Measurements from ENCODE around the gene REV3L. TPM values are rescaled to one million over a fixed set of nuclear protein-coding genes. Genes with fewer than 3 reads are reported as not detected.

REV3L gene
- total RNA-seq, 5 donors from 2014 or later (not counting 1 experiment from before 2014, with no cell fraction given): 18.0 to 27.6 (median 22.1) TPM

- peaks cover 0 to 24% (median 3%) of the 10 kb centered on the region in 3 donors for H3K9me3 Mint-ChIP-seq
- CTCF ChIA-PET: interaction anchor here (0.5 to 1.6 kb wide), 4 partner anchors 17 to 509 kb away, joined by 3 to 8 read pairs (median 6); no protein-coding TSS in a partner anchor
- H3K4me3 Mint-ChIP-seq: peak overlapping the region; percentile 59 to 66 (median 64)
- Histone ChIP-seq H3K27me3 (replicated peaks in 1 of 2; ENCODE audit: control insufficient read depth in 2 of 2, extremely low read depth in 1 of 2, insufficient read depth in 2 of 2, low read length in 1 of 2) (no peaks in the 10 kb centered on the region), H3K4me3 (ENCODE audit: control insufficient read depth in 1 of 2, extremely low read depth in 1 of 2, low read length in 1 of 2) (no peak overlapping the region), H3K36me3 (ENCODE audit: control insufficient read depth in 2 of 2, extremely low read depth in 1 of 2, insufficient read depth in 1 of 2, low read length in 1 of 2) (peaks cover 0 to 3% of the 10 kb centered on the region in 2 donors), H3K27ac (ENCODE audit: low read length) (peak overlapping the region; percentile 7), H3K9me3 (peaks cover 3% of the 10 kb centered on the region), H3K4me1 (ENCODE audit: control insufficient read depth in 1 of 2, extremely low read depth in 1 of 2, insufficient read depth in 2 of 2, low read length in 2 of 2) (peaks cover 2 to 7% of the 10 kb centered on the region in 2 experiments)
- peak overlapping the region; percentile 65 to 82 for H3K27ac Mint-ChIP-seq
- no peaks in the 10 kb centered on the region for H3K27me3 Mint-ChIP-seq
- H3K4me1 Mint-ChIP-seq: peaks cover 36 to 46% (median 40%) of the 10 kb centered on the region in 3 donors
- peak; percentile 24 to 70 (median 59) for ATAC-seq (replicated peaks in 1 of 4)
- POLR2A ChIA-PET: interaction anchor here in 1 of 2 donors (1.2 kb wide), 1 partner anchor 17 kb away, joined by 4 read pairs; no protein-coding TSS in a partner anchor
- H3K36me3 Mint-ChIP-seq: peaks cover 34% of the 10 kb centered on the region
- DNase-seq: peak in 1 of 35 experiments; percentile 22
Measured at GRCh38 chr6:111461860-111462259, 21.2 kb downstream of the REV3L start.

GRCh38 chr6:111458670-111459232, 24.3 kb downstream of the REV3L start:
- Mint-ChIP-seq H3K9me3 (peaks cover 0 to 24% (median 3%) of the 10 kb centered on the region in 3 donors), H3K27ac (no peak overlapping the region), H3K4me3 (no peak overlapping the region), H3K4me1 (peaks cover 40 to 52% (median 40%) of the 10 kb centered on the region in 3 donors), H3K36me3 (peaks cover 39% of the 10 kb centered on the region), H3K27me3 (no peaks in the 10 kb centered on the region)
- no peak for DNase-seq
- no peak for ATAC-seq (replicated peaks in 1 of 4)
- Histone ChIP-seq H3K9me3 (peaks cover 3% of the 10 kb centered on the region), H3K27me3 (replicated peaks in 1 of 2; ENCODE audit: control insufficient read depth in 2 of 2, extremely low read depth in 1 of 2, insufficient read depth in 2 of 2, low read length in 1 of 2) (no peaks in the 10 kb centered on the region), H3K27ac (ENCODE audit: low read length) (no peak overlapping the region), H3K4me1 (ENCODE audit: control insufficient read depth in 1 of 2, extremely low read depth in 1 of 2, insufficient read depth in 2 of 2, low read length in 2 of 2) (peaks cover 2 to 7% of the 10 kb centered on the region in 2 experiments), H3K4me3 (ENCODE audit: control insufficient read depth in 1 of 2, extremely low read depth in 1 of 2, low read length in 1 of 2) (no peak overlapping the region), H3K36me3 (ENCODE audit: control insufficient read depth in 2 of 2, extremely low read depth in 1 of 2, insufficient read depth in 1 of 2, low read length in 1 of 2) (peaks cover 0 to 3% of the 10 kb centered on the region in 2 donors)
- ChIA-PET POLR2A (no interaction called here), CTCF (no interaction called here)

- Histone ChIP-seq H3K4me1 (ENCODE audit: control insufficient read depth in 1 of 2, extremely low read depth in 1 of 2, insufficient read depth in 2 of 2, low read length in 2 of 2) (no peaks in the 10 kb centered on the region), H3K9me3 (peaks cover 3% of the 10 kb centered on the region), H3K36me3 (ENCODE audit: control insufficient read depth in 2 of 2, extremely low read depth in 1 of 2, insufficient read depth in 1 of 2, low read length in 1 of 2) (peaks cover 0 to 3% of the 10 kb centered on the region in 2 donors), H3K4me3 (ENCODE audit: control insufficient read depth in 1 of 2, extremely low read depth in 1 of 2, low read length in 1 of 2) (no peak overlapping the region), H3K27ac (ENCODE audit: low read length) (no peak overlapping the region), H3K27me3 (replicated peaks in 1 of 2; ENCODE audit: control insufficient read depth in 2 of 2, extremely low read depth in 1 of 2, insufficient read depth in 2 of 2, low read length in 1 of 2) (no peaks in the 10 kb centered on the region)
- peaks cover 36% of the 10 kb centered on the region for H3K36me3 Mint-ChIP-seq
- H3K4me3 Mint-ChIP-seq: no peak overlapping the region
- POLR2A ChIA-PET: no interaction called here
- no peak overlapping the region for H3K27ac Mint-ChIP-seq
- CTCF ChIA-PET: interaction anchor here in 1 of 2 donors (0.6 kb wide), 1 partner anchor 161 kb away, joined by 3 read pairs; no protein-coding TSS in a partner anchor
- no CpG with 5 or more reads among the region's 2 CpGs for WGBS (ENCODE audit: insufficient coverage)
- no peak for ATAC-seq (replicated peaks in 1 of 4)
- no peaks in the 10 kb centered on the region for H3K27me3 Mint-ChIP-seq
- H3K9me3 Mint-ChIP-seq: peaks cover 0 to 24% (median 3%) of the 10 kb centered on the region in 3 donors
- DNase-seq: no peak
- peaks cover 24 to 34% (median 34%) of the 10 kb centered on the region in 3 donors for H3K4me1 Mint-ChIP-seq
Measured at GRCh38 chr6:111456208-111456607, 26.8 kb downstream of the REV3L start.

- Histone ChIP-seq H3K4me3 (ENCODE audit: control insufficient read depth in 1 of 2, extremely low read depth in 1 of 2, low read length in 1 of 2) (no peak overlapping the region), H3K36me3 (ENCODE audit: control insufficient read depth in 2 of 2, extremely low read depth in 1 of 2, insufficient read depth in 1 of 2, low read length in 1 of 2) (no peaks in the 10 kb centered on the region), H3K4me1 (ENCODE audit: control insufficient read depth in 1 of 2, extremely low read depth in 1 of 2, insufficient read depth in 2 of 2, low read length in 2 of 2) (no peaks in the 10 kb centered on the region), H3K27me3 (replicated peaks in 1 of 2; ENCODE audit: control insufficient read depth in 2 of 2, extremely low read depth in 1 of 2, insufficient read depth in 2 of 2, low read length in 1 of 2) (no peaks in the 10 kb centered on the region), H3K9me3 (no peaks in the 10 kb centered on the region), H3K27ac (ENCODE audit: low read length) (no peak overlapping the region)
- Mint-ChIP-seq H3K9me3 (no peaks in the 10 kb centered on the region), H3K27ac (no peak overlapping the region), H3K27me3 (no peaks in the 10 kb centered on the region), H3K4me1 (peaks cover 15 to 27% (median 26%) of the 10 kb centered on the region in 3 donors), H3K4me3 (no peak overlapping the region), H3K36me3 (peaks cover 21% of the 10 kb centered on the region)
- 80% methylated on average over 1 of the region's 2 CpGs for WGBS (ENCODE audit: insufficient coverage)
- ChIA-PET CTCF (interaction anchor here in 1 of 2 donors (1.2 kb wide), 1 partner anchor 28 kb away, joined by 5 read pairs; no protein-coding TSS in a partner anchor), POLR2A (interaction anchor here in 1 of 2 donors (0.6 to 0.9 kb wide), 2 partner anchors 28 to 90 kb away, joined by 3 to 4 read pairs; no protein-coding TSS in a partner anchor)
- ATAC-seq (replicated peaks in 1 of 4): no peak
- no peak for DNase-seq
Measured at GRCh38 chr6:111450636-111451035, 32.4 kb downstream of the REV3L start.

GRCh38 chr6:111450087-111450486, 32.9 kb downstream of the REV3L start:
- Mint-ChIP-seq H3K36me3 (peaks cover 20% of the 10 kb centered on the region), H3K27me3 (no peaks in the 10 kb centered on the region), H3K9me3 (no peaks in the 10 kb centered on the region), H3K27ac (no peak overlapping the region), H3K4me1 (peaks cover 18 to 26% (median 24%) of the 10 kb centered on the region in 3 donors), H3K4me3 (no peak overlapping the region)
- 100% methylated on average over 2 of the region's 7 CpGs for WGBS (ENCODE audit: insufficient coverage)
- Histone ChIP-seq H3K4me3 (ENCODE audit: control insufficient read depth in 1 of 2, extremely low read depth in 1 of 2, low read length in 1 of 2) (no peak overlapping the region), H3K9me3 (no peaks in the 10 kb centered on the region), H3K27ac (ENCODE audit: low read length) (no peak overlapping the region), H3K27me3 (replicated peaks in 1 of 2; ENCODE audit: control insufficient read depth in 2 of 2, extremely low read depth in 1 of 2, insufficient read depth in 2 of 2, low read length in 1 of 2) (no peaks in the 10 kb centered on the region), H3K4me1 (ENCODE audit: control insufficient read depth in 1 of 2, extremely low read depth in 1 of 2, insufficient read depth in 2 of 2, low read length in 2 of 2) (no peaks in the 10 kb centered on the region), H3K36me3 (ENCODE audit: control insufficient read depth in 2 of 2, extremely low read depth in 1 of 2, insufficient read depth in 1 of 2, low read length in 1 of 2) (no peaks in the 10 kb centered on the region)
- ATAC-seq (replicated peaks in 1 of 4) (no peak), DNase-seq (no peak)
- ChIA-PET POLR2A (interaction anchor here in 1 of 2 donors (0.6 kb wide), 1 partner anchor 91 kb away, joined by 4 read pairs; no protein-coding TSS in a partner anchor), CTCF (interaction anchor here in 1 of 2 donors (1.2 kb wide), 1 partner anchor 28 kb away, joined by 5 read pairs; no protein-coding TSS in a partner anchor)

- H3K27ac Mint-ChIP-seq: no peak overlapping the region
- Histone ChIP-seq H3K4me1 (ENCODE audit: control insufficient read depth in 1 of 2, extremely low read depth in 1 of 2, insufficient read depth in 2 of 2, low read length in 2 of 2) (no peaks in the 10 kb centered on the region), H3K27me3 (replicated peaks in 1 of 2; ENCODE audit: control insufficient read depth in 2 of 2, extremely low read depth in 1 of 2, insufficient read depth in 2 of 2, low read length in 1 of 2) (no peaks in the 10 kb centered on the region), H3K4me3 (ENCODE audit: control insufficient read depth in 1 of 2, extremely low read depth in 1 of 2, low read length in 1 of 2) (no peak overlapping the region), H3K36me3 (ENCODE audit: control insufficient read depth in 2 of 2, extremely low read depth in 1 of 2, insufficient read depth in 1 of 2, low read length in 1 of 2) (no peaks in the 10 kb centered on the region), H3K9me3 (no peaks in the 10 kb centered on the region), H3K27ac (ENCODE audit: low read length) (no peak overlapping the region)
- 100% methylated on average over 2 of the region's 4 CpGs for WGBS (ENCODE audit: insufficient coverage)
- ChIA-PET POLR2A (interaction anchor here in 1 of 2 donors (1.2 kb wide), 1 partner anchor 16 kb away, joined by 3 read pairs; no protein-coding TSS in a partner anchor), CTCF (no interaction called here)
- H3K9me3 Mint-ChIP-seq: no peaks in the 10 kb centered on the region
- peaks cover 26 to 32% (median 26%) of the 10 kb centered on the region in 3 donors for H3K4me1 Mint-ChIP-seq
- no peaks in the 10 kb centered on the region for H3K27me3 Mint-ChIP-seq
- ATAC-seq (replicated peaks in 1 of 4) (no peak), DNase-seq (no peak)
- no peak overlapping the region for H3K4me3 Mint-ChIP-seq
- H3K36me3 Mint-ChIP-seq: peaks cover 16% of the 10 kb centered on the region
Measured at GRCh38 chr6:111449129-111449528, 33.9 kb downstream of the REV3L start.

All from T-cell (primary cell).